ENCODE measurements around the gene CEP43. TPM values are rescaled to one million over a fixed set of nuclear protein-coding genes. Genes with fewer than 3 reads are reported as not detected.

CEP43 gene
- total RNA-seq, 1 experiment from 2014 or later, result 54.5 TPM

DNA sequence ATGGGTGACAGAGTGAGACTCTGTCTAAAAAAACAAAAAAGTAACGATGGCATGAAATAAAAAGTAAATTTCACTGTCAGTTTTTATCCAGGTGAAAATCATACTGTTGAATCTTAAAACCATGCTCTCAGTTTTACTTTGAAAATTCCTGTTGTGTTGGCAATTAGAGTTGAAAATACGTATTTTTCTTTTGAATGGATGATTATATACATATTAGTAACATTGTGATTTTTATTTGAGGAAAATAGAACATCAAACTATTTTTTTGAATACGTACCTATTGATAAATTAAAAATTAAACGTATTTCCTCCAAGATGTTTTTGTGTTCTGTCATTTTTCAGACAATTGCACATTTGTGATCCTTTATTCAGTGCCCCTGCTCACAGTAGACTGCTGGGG is 14.7 kb downstream of the CEP43 start:
- no peak for DNase-seq (ENCODE audit: low read depth)

- no peak for DNase-seq (ENCODE audit: low read depth)
These were observed 16.1 kb downstream of the CEP43 start for GRCh38 chr6:167015302-167015701.

DNA sequence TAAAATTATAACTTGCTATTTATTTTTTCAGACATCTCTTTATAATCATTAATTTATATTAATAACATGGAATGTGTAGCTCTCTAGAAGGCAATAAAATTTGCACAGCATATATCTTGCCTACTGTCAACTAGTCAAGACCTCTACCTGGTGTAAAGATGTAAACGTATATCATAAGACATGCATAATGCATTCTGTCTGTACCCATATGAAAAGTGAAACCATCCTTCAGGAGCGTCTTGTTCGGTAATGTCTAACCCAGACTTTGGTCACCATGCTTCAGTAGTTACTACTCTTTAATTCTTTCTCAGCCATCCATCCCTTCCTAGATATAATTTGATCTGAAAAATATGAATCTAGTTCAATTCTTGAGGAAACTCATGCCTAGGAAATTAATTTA is 21.0 kb downstream of the CEP43 start:
- no peak for DNase-seq (ENCODE audit: low read depth)

- no peak for DNase-seq (ENCODE audit: low read depth)
These were observed 28.1 kb downstream of the CEP43 start for GRCh38 chr6:167027308-167027707.

DNA sequence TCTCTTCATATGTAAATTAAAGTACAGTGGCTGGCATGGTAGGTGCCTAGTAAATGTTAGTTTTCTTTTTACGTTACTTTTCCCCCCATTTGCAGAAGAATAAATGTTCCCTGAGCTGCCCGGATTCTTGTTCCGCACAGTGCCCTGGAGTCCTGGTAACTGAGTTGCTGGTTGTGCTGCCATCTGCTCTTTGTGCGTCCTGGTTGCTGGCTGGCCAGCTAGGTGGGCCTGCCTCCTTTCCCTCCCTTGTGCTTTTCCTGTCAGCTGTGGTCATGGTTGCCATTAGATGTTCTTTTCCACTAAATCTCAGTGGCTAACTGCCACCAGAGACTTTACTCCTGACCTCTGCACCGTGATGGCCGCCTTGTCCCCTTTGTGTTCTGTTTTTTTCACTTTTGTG is 28.6 kb downstream of the CEP43 start:
- no peak for DNase-seq (ENCODE audit: low read depth)

DNA sequence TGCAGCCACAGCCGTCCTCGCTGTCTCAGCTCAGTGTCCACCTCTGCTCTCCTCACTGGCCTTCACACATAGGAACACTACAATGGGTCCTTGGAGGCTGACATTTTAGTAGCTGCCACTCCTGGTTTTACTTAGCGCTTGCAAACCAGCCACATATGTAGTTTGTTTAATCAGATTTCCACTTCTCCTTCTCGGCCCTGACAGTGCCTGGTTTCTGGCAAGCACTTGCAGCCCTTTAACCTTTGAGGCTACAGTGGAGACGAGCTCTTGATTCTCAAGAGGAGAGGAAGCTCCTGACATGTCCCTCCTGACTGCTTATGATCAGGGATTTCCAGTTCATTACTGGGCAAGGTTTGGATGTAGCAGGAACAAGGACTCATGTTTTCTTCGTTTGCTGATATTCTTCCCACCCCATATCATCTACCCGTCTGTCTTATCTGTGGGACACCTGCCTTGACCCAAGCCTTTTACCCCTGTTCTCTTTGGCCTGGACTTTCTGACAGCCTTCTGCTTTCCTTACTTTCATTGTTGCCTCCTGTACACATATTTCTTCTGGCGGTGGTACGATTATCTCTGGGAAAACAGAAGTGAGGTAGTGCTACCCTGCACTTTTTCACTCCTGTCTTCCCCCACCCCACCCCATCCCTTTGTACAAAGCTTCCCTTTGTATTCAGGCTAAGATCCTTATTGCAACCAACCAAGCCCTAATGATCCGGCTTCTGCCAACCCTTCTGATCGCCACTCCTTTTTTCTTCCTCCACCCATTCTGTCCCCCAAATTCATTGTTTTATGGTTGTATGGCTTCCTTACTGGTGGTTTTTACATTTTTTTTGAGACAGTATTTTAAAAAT is 31.2 kb downstream of the CEP43 start:
- no peak for DNase-seq (ENCODE audit: low read depth)

- peak; percentile 66 for DNase-seq (ENCODE audit: low read depth)
These were observed 32.0 kb downstream of the CEP43 start for GRCh38 chr6:167031082-167031709.

GRCh38 chr6:167034056-167034455 is 34.9 kb downstream of the CEP43 start:
- DNase-seq (ENCODE audit: low read depth), result no peak

DNA sequence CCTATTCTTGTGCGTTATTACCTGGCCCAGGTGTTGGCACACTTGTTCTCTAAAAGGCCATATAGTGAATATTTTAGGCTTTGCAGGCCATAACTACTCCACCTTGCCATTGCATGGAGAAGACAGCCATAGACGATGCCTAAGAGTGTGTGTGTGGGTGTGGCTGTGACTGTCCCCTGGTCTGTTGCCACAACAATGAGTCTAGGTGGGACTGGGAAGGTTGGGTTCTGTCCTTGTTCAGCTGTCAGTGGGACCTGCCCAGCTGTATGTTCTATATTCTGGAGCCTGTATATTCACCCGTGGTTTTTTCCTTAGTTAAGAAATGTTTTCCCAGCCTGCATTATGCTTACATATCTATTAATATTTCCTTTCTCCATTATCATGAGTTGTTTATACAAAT is 38.6 kb downstream of the CEP43 start:
- DNase-seq (ENCODE audit: low read depth), result no peak

- DNase-seq (ENCODE audit: low read depth), result no peak
These were observed 45.5 kb downstream of the CEP43 start for GRCh38 chr6:167044696-167045095.

DNA sequence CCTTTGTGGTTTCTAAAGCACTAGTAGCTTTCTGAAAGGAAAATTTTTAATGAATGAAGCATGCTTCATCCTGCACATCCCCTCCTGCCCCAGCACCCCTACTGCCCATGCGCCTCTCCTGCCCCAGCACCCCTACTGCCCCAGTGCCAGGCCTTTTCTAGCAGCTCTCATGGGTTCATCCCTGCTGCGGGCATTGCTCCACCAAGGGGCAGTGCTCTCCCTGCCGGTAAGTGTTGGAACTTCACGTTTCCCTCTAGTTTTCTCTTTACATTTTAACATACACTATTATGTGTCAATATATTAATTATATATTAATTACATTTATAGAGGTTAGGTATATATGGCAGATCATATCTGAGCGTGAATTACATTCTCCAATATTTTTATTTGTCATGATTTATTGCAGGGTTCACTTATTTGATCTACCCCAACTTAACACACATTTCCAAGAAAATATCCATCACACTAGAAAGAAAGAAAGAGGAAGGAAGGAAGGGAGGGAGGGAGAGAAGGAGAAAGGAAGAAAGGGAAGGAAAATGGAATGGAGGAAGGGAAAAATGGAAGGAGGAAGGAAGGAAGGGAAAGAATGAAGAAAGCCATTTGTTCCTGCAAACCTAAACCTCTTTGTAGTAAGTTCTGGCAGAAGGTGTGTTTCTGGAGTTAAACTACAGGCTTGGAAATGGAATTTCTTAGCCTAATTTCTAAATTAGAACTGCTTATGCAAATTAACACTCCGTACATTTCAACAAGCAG is 46.8 kb downstream of the CEP43 start:
- no peak for DNase-seq (ENCODE audit: low read depth)

- no peak for DNase-seq (ENCODE audit: low read depth)
These were observed 47.8 kb downstream of the CEP43 start for GRCh38 chr6:167046861-167047495.

DNA sequence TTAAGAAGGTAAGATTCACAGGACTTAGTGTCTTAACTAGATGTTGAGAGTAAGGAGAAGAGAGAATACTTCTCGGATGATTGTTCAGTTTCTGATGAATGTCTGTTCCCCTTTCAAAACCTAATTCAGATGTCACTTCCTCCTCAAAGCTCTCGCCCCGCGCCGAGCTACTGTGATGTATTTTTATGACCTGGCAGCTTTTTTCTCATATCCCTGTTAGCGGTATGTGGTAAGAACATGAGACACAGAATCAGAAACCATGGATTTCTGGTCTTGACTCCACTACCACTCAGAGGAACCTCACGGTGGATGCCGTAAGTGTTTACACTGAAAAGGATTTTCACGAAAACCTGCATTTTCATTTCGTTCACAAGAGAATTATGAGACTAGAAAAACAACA is 48.4 kb downstream of the CEP43 start:
- no peak for DNase-seq (ENCODE audit: low read depth)

Other genes starting within 250 kb of the CEP43 start
- gene RNASET2, start 42.8 kb upstream of the CEP43 start, total RNA-seq (2014; rRNA removed; shearing (Covaris generic)), result 19.2 and 26.7 TPM in 2 replicates
- not detected in 2 replicates for gene CCR6, start 123.7 kb downstream of the CEP43 start, total RNA-seq (2014; rRNA removed; shearing (Covaris generic))
- gene GPR31, start 158.6 kb downstream of the CEP43 start, total RNA-seq (2014; rRNA removed; shearing (Covaris generic)), result not detected in 2 replicates

Measured in RPMI7951 (cell line).